ENCODE measurements around the gene IRF9.
"Not testable (repeated sequence)": the region's sequence is repeated elsewhere in the genome, so short reads cannot be mapped to it uniquely, and the experiment has no call there.

Gene IRF9

DNA sequence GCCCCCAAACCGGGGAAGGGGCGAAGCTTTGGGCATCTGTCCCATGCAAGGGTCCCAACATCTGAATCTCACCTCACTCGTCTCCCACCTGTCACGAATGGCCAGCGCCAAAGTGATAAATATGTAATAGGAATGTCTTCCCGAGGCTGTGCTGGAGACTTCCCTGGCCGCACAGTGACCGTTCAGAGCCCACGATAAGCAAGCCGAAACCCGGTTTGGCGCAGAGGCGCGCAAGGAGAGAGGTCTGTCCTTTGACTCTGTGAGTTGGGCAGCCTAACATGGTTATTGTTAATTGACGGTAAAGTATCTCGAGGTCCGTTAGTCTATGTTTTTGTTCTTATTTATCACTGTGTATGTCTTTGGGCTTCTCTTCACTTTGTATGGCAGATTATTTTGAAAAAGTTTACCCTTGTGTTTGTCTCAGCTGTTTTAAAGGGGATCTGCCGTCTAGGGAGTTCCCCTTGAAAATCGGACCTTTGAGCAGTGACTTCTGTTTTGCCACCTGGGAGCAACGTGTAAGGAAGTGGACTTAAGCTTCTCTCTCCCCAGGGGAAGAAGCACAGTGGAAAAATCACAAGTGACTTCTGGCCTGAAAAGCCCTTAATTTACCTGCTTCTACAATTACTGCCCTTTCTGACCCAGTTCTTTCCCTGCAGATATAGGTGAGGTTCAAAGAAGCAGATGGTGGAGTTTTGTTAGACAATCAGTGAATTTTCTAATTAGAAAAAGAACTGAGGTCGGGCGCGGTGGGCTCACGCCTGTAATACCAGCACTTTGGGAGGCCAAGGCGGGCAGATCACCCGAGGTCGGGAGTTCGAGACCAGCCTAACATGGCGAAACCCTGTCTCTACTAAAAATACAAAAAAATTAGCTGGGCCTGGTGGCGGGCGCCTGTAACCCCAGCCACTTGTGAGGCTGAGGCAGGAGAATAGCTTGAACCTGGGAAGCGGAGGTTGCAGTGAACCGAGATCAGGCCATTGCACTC, 35.3 kb downstream of the IRF9 start:
- DNase-seq = no peak

DNA sequence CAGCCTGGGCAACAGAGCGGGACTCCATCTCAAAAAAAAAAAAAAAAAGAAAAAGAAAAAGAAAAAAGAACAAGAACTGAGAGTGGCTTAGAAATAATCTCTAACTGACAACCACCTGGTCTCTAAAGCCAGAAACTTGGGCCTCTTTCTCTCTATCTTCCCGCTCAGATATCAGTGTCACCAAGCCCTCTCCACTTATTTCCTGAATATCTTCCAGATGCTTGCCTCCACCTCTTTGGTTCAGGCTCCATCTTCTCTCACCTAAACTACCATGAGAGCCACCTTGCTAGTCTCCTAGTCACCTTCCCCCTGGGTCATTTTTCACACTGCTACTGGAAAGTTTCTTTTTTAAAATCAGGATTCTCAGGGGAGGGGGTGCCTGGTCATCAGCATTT, 36.0 kb downstream of the IRF9 start:
- DNase-seq = no peak

DNA sequence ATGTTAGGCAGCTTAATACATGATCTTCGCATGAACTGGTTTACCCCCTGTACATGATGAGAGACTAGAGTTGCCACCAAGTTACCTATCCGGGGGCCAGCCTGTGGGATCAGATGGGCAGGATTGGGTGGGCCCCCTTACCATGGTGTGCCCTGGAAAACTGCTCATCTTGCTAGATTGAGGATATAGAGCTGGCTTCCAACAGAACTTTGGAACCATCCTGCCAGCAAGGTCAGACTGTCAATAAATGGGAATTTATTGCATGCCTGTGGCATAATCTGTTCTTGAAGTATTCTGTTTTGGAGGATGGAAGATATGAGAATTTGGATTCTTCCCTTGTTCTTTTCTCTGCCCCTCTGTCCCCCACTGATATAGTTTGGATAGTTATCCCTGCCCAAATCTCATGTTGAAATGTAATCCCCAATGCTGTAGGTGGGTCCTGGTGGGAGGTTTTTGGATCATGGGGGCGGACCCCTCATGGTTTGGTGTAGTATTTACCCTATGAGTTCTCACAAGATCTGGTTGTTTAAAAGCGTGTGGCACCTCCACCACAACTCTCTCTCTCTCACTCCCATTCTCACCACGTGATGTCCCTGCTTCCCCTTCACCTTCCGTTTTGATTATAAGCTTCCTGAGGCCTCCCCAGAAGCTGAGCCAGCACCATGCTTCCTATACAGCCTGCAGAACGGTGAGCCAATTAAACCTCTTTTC, 37.9 kb downstream of the IRF9 start:
- no peak for DNase-seq

DNA sequence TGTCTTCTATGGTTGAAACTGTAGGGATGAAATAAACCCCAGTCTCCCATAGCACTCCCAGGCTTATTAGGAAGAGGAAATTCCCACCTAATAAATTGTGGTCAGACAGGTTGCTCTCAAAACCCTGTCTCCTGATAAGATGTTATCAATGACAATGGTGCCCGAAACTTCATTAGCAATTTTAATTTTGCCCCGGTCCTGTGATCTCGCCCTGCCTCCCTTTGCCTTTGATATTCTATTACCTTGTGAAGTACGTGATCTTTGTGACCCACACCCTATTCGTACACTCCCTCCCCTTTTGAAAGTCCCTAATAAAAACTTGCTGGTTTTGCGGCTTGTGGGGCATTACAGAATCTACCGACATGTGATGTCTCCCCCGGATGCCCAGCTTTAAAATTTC, 41.5 kb downstream of the IRF9 start:
- DNase-seq = not testable (repeated sequence)

DNA sequence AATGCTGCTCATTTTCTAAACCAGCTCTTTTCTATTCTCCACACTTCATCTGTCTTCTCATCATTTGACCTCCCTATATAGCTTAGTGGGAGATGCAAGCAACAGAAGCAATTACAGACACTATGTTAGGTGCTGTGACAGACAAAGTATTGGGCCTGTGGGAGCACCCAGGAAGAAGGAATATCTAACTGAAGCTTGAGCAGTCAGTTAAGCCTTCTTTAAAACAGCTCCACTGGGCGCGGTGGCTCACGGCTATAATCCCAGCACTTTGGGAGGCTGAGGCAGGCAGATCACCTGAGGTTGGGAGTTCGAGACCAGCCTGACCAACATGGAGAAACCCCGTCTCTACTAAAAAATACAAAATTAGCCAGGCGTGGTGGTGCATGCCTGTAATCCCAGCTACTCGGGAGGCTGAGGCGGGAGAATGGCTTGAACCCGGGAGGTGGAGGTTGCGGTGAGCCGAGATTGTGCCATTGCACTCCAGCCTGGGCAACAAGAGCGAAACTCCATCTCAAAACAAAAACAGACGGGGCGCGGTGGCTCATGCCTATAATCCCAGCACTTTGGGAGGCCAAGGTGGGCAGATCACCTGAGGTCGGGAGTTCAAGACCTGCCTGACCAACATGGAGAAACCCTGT, 42.3 kb downstream of the IRF9 start:
- DNase-seq = not testable (repeated sequence)

DNA sequence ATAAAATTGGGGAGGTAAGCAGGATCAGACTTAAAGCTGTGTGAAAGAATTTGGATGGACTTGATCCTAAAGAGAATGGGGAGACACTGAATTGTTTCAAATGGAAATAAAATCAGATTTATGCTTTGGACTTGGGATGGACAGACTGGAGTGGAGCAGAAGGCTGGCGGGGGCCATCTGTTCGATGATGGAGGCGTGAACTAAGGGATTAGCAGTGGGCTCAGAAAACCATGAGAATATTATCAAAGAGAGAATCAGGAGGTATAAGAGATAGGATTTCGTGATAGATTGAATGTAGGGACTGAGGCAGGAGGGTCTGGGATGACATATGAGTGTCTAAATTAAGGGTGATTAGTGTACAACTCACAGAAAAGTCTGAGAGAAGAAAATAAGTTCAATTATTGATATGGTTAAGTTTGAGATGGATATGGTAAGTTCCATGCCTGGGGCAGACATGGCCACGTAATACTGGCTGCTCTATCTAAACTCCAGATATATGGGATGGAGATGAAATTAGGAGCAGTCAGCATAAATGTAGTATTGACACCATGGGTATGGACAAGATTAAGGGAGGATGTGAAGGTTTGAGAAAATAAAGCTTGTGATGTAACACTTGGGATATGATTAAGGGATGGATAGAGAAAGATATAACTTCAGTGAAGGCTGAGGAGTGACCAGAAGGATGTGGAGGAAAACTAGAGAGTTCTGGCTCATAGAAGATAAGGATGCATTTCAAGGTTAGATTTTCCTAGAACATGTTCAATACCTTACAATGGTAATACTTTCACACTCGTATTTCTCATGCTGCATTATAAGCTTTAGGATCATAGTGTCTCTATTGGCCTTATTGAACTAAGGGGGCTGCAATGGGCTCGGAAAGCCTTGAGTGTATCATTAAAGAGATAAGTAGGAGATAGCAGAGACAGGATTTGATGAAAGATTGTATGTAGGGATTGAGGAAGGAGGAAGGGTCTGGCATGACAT, 43.4 kb downstream of the IRF9 start:
- DNase-seq = no peak

DNA sequence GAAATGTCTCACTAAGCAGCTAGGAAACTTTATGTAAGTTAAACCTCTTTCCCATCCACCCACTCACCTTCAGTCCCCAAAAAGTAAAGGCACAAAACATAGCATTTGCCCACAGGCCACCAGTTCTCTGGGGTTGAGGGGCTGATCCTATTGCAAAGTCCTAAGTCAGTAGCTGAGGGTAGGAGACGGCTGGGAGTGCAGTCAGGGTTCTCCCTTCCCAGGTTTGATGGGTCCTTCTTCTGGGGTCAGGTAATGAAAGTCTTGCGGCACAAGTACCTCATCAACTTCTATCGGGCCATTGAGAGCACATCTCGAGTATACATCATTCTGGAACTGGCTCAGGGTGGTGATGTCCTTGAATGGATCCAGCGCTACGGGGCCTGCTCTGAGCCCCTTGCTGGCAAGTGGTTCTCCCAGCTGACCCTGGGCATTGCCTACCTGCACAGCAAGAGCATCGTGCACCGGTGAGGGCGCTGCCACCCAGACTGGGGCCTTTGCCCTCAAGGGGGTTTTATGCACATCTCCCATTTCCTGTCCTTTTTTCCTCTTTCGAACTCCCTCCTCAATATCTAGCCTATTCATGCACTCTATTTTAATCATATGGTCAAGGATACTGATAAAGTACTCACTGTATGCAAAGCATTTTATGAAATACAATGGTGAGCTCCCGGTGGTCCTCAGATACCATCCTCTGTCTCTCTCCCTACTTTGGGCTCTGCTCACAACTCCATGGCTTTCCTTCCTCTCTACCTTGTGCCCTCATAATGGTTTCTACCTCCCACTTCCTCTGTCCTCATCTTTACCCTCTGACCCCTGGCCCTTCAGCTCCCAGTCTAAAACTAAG, 45.4 kb downstream of the IRF9 start:
- DNase-seq = no peak

DNA sequence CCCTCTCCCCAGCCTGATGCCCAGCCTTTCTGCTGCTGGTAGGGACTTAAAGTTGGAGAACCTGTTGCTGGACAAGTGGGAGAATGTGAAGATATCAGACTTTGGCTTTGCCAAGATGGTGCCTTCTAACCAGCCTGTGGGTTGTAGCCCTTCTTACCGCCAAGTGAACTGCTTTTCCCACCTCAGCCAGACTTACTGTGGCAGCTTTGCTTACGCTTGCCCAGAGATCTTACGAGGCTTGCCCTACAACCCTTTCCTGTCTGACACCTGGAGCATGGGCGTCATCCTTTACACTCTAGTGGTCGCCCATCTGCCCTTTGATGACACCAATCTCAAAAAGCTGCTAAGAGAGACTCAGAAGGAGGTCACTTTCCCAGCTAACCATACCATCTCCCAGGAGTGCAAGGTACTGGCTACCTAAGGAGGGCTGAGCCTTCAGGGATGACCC, 46.1 kb downstream of the IRF9 start:
- DNase-seq = no peak

DNA sequence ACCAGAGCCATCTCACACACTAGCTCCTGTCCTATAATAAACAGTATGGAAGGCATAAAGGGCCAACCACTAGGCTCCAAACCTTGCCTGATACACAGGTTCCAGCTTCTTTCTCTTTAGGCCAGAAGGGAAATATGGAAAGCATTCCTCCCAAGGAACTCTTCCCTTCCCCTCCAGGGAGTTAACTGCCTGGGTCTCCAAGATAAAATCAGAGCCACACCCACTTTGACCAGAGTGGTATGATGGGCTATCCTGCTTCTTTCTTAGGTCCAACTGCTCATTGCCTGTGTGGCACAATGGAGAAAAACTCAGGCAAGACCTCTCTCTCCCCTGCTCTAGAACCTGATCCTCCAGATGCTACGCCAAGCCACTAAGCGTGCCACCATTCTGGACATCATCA, 46.6 kb downstream of the IRF9 start:
- DNase-seq = no peak

DNA sequence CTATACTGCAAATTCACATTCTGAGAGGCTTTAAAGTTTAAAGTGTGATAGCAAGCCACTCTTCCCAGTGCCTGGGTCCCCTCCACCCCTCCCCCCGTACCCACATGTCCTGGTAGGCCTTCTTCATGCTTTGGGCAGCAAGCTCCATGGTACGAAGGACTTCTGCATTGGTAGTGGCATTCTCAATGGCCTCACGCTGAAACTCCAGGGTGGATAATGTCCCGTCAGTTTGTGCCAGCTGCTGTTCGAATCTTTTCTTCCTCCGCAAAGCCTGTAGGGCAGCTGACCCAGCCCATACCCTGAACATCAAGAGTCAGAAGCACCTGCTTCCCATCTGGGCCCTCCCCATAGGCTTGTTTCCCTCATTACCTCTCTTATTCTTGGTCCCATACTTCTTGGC, 50.2 kb downstream of the IRF9 start:
- DNase-seq = no peak

DNA sequence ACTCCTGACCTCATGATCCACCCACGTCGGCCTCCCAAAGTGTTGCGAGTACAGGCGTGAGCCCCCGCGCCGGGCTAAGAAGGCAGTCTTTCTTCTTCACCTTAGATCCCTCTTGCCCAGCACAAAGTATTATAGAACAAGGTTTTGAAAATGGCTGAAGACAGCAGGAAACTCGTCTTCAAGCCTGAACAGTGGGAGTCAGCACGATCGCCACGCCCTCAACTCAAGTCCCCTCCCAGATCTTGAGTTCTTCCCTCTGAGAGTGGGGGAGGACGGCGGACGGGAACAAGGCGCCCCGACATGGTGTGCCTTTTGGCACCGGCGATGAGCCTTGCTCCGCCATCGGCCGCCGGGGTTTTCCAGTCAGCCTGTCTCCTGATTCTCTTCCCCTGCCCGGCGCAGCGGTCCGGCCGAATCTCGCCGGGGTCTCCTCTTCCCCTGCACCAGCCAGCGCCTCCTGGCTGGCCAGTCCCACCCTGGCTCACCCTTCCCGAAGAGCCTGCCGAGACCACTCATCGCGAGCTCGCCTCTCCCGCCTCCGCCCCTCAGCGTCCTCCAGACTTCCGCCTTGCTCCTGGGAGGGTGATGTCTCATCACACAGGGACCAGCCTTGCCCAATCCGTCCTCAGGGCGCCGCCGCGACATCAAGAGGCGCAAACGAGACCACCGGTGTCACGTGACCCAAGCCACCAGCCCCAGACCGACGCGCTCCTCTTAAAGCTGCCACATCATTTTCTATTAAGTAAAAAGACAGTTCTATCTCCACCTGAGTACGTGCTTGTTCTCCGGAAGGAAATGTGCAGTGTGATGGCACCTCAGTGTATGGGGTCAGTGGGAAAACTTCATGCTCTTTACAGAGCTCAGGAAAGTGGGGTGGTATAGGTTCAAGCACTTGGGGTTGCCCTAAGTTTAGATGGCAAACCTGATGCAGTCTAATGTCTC, 52.1 kb downstream of the IRF9 start, which contains the start of gene CHMP4A:
TSS of gene CHMP4A (minus strand) at position 565 of the 942 bp plus-strand sequence. CDS start at position 516, 49 bp downstream.
- peak; percentile 97 for DNase-seq

DNA sequence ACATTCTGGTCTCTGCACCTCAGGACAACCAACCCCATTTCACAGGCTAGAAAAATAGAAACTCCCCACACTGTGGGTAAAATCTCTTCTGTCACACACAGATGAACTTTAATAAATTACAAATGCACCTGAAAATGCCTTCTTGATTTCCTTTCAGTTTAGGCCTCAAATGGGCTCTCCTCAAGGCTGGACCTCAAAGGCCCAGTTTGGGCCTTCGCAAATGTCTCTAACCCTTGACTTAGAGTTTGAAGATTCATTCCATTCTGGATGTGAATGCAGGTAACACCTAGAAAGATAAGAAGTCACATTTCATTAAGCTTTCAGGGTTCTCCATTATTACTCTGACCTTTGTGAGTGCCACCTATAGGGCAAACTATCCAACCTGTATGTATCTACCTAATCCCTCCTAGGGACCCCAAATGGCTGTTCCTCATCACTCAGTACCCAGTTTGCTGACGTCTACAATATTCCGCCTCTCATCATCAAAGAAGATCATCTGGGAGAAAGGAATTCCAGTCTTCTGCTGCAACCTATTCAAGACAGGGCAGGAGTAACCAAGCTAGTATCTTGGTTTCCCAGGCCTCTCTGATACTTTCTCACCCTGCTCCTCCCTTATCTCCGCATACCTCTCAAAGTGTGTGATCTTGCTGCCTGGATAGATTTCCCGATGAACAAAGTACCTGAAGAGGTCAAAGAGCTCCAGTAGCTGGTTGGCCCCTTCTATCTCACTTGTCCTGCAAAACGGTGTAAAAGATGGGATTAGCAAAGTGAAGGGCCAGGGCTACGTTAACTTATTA, 53.0 kb downstream of the IRF9 start:
- no peak for DNase-seq

DNA sequence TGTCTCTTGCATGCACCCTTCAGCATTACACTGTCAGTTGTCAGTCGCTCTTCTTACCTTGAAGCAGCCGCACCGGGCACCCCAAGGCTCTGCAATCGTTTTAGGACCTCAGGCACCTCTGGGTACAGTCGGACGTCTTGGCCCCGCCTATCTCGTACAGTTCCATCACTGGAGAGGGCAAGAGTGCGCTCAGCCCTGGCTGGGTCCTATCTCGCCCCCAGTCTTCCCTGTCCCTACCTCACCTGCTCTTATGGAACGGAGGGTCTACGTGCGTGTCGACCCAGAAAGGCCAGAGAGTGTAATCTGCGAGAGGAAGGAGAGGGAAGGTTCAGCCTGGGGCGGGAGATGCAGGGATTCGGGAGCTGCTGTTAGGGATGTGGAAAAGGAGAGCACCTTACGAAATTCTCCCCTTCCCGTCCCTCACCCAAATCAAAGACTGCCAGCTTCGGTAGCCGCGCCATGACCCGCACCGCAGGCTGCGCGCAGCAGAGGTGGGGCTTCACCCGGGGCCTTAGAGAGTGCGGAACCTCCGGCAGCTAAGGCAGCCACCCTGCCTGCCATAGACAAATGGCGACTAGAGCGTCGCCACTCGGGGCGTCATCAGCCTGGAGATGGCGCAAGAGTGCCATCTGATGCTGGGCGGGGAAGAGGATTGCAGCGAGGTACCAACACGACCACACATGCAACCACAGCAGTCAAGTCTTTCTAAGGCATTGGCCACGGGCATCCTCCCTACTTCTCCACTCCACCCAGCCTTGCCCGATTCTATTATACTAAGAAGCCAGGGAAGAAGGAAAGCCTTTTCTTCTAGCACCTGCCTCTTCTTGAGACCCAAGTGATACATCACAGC, 54.7 kb downstream of the IRF9 start, which contains the start of gene MDP1:
TSS of gene MDP1 (minus strand) at position 572 of the 850 bp plus-strand sequence. CDS start at position 461, 111 bp downstream.
- peak; percentile 89 for DNase-seq

Measured in activated CD8-positive, alpha-beta memory T cell treated with anti-CD3 and anti-CD28 coated beads, Interleukin-2, amount 50 U/mL, for 48 hours (primary cell).